Measurements from ENCODE around the gene NETO2. TPM values are rescaled to one million over a fixed set of nuclear protein-coding genes. Genes with fewer than 3 reads are reported as not detected.
"Not testable (repeated sequence)": the region's sequence is repeated elsewhere in the genome, so short reads cannot be mapped to it uniquely, and the experiment has no call there.

Gene NETO2
- polyA plus RNA-seq, 1 donor from 2014 or later: 101 TPM

- H3K4me2 ChIP-seq (ENCODE audit: low read length): no peak overlapping the region
- no peak overlapping the region for H2AFZ ChIP-seq (ENCODE audit: low read depth, low read length)
- H3K27ac ChIP-seq (ENCODE audit: low read length): no peak overlapping the region
- no peak for TF ChIP-seq EZH2 (IDR thresholded peaks at IDR 0.05; ENCODE audit: borderline replicate concordance, insufficient read depth, low read length, poor library complexity, severe bottlenecking)
- no peak for TF ChIP-seq CTCF (IDR thresholded peaks at IDR 0.05; ENCODE audit: poor library complexity, severe bottlenecking)
- no peak for TF ChIP-seq MXI1 (conservative IDR thresholded peaks at IDR 0.05; ENCODE audit: poor library complexity, severe bottlenecking)
- no peak for TF ChIP-seq TAF1 (IDR thresholded peaks at IDR 0.05; ENCODE audit: low read depth)
- TF ChIP-seq, protein P1, sequence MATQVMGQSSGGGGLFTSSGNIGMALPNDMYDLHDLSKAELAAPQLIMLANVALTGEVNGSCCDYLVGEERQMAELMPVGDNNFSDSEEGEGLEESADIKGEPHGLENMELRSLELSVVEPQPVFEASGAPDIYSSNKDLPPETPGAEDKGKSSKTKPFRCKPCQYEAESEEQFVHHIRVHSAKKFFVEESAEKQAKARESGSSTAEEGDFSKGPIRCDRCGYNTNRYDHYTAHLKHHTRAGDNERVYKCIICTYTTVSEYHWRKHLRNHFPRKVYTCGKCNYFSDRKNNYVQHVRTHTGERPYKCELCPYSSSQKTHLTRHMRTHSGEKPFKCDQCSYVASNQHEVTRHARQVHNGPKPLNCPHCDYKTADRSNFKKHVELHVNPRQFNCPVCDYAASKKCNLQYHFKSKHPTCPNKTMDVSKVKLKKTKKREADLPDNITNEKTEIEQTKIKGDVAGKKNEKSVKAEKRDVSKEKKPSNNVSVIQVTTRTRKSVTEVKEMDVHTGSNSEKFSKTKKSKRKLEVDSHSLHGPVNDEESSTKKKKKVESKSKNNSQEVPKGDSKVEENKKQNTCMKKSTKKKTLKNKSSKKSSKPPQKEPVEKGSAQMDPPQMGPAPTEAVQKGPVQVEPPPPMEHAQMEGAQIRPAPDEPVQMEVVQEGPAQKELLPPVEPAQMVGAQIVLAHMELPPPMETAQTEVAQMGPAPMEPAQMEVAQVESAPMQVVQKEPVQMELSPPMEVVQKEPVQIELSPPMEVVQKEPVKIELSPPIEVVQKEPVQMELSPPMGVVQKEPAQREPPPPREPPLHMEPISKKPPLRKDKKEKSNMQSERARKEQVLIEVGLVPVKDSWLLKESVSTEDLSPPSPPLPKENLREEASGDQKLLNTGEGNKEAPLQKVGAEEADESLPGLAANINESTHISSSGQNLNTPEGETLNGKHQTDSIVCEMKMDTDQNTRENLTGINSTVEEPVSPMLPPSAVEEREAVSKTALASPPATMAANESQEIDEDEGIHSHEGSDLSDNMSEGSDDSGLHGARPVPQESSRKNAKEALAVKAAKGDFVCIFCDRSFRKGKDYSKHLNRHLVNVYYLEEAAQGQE (IDR thresholded peaks at IDR 0.05; ENCODE audit: borderline replicate concordance): no peak
- TF ChIP-seq RAD21 (conservative IDR thresholded peaks at IDR 0.05): no peak
- TF ChIP-seq POLR2AphosphoS5 (IDR thresholded peaks at IDR 0.05): no peak
- TF ChIP-seq SMC3 (conservative IDR thresholded peaks at IDR 0.05; ENCODE audit: poor library complexity): no peak
- TF ChIP-seq EP300 (conservative IDR thresholded peaks at IDR 0.05; ENCODE audit: poor library complexity, severe bottlenecking): no peak
- H3K9ac ChIP-seq (ENCODE audit: low read length): no peak overlapping the region
- H3K36me3 ChIP-seq (ENCODE audit: insufficient read depth, low read length): peaks cover 15% of the 10 kb centered on the region
- no peaks in the 10 kb centered on the region for H3K79me2 ChIP-seq (replicated peaks; ENCODE audit: insufficient read depth, low read length)
- H4K20me1 ChIP-seq (ENCODE audit: insufficient read depth): no peaks in the 10 kb centered on the region
- H3K9me3 ChIP-seq (ENCODE audit: low read length): no peaks in the 10 kb centered on the region
- H3F3A ChIP-seq (ENCODE audit: insufficient read depth, low read length, poor library complexity, severe bottlenecking): no peaks in the 10 kb centered on the region
- H3K9me2 ChIP-seq (ENCODE audit: insufficient read depth, low read length): no peaks in the 10 kb centered on the region
- H3K4me3 ChIP-seq (ENCODE audit: low read length): no peak overlapping the region
- no peaks in the 10 kb centered on the region for H3K27me3 ChIP-seq (ENCODE audit: insufficient read depth, low read depth, low read length)
Measured at GRCh38 chr16:47109361-47109760, 34.4 kb downstream of the NETO2 start.

DNA sequence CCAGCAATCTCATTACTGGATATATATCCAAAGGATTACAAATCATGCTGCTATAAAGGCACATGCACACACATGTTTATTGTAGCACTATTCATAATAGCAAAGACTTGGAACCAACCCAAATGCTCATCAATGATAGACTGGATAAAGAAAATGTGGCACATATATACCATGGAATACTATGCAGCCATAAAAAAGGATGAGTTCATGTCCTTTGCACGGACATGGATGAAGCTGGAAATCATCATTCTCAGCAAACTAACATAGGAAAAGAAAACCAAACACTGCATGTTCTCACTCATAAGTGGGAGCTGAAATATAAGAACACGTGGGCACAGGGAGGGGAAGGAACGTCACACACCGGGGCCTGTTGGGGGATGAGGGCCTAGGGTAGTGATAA is 40.8 kb downstream of the NETO2 start:
- not testable (repeated sequence) for H3F3A ChIP-seq (ENCODE audit: insufficient read depth, low read length, poor library complexity, severe bottlenecking); H3K9me2 ChIP-seq (ENCODE audit: insufficient read depth, low read length); H4K20me1 ChIP-seq (ENCODE audit: insufficient read depth); H3K4me3 ChIP-seq (ENCODE audit: low read length); H3K9ac ChIP-seq (ENCODE audit: low read length); H3K27ac ChIP-seq (ENCODE audit: low read length); H2AFZ ChIP-seq (ENCODE audit: low read depth, low read length); H3K79me2 ChIP-seq (replicated peaks; ENCODE audit: insufficient read depth, low read length); H3K27me3 ChIP-seq (ENCODE audit: insufficient read depth, low read depth, low read length); H3K9me3 ChIP-seq (ENCODE audit: low read length); H3K4me2 ChIP-seq (ENCODE audit: low read length)
- H3K36me3 ChIP-seq (ENCODE audit: insufficient read depth, low read length): peaks cover 17% of the 10 kb centered on the region

DNA sequence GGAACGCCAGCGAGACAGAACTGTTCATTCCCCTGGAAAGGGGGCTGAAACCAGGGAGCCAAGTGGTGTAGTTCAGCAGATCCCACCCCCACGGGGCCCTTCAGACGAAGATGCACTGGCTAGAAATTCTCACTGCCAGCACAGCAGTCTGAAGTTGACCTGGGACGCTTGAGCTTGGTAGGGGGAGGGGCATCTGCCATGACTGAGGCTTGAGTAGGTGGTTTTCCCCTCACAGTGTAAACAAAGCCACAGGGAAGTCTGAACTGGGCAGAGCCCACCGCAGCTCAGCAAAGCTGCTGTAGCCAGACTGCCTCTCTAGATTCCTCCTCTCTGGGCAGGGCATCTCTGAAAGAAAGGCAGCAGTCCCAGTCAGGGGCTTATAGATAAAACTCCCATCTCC is 46.6 kb downstream of the NETO2 start:
- H4K20me1 ChIP-seq (ENCODE audit: insufficient read depth); H3K27ac ChIP-seq (ENCODE audit: low read length); H3K27me3 ChIP-seq (ENCODE audit: insufficient read depth, low read depth, low read length); H3K9me3 ChIP-seq (ENCODE audit: low read length); H3K79me2 ChIP-seq (replicated peaks; ENCODE audit: insufficient read depth, low read length); H3K9ac ChIP-seq (ENCODE audit: low read length); H3F3A ChIP-seq (ENCODE audit: insufficient read depth, low read length, poor library complexity, severe bottlenecking); H2AFZ ChIP-seq (ENCODE audit: low read depth, low read length); H3K36me3 ChIP-seq (ENCODE audit: insufficient read depth, low read length); H3K4me2 ChIP-seq (ENCODE audit: low read length); H3K9me2 ChIP-seq (ENCODE audit: insufficient read depth, low read length); H3K4me3 ChIP-seq (ENCODE audit: low read length): not testable (repeated sequence)

All from neural cell (in vitro differentiated cells).